Mucosa of rectum (tissue), 2 donors: Measurements from ENCODE around the gene LENG8.

Experiments
- H3K27ac ChIP-seq, 2 donors: one replicate each; pipeline ENCODE4 v1.7.0; 2013; ENCODE audit warnings: inconsistent platforms in 2 of 2, low read depth in 2 of 2, low read length in 2 of 2
- H3K27me3 ChIP-seq, 2 donors: one replicate each; pipeline ENCODE4 v1.7.0; 2013; ENCODE audit warnings: low read length in 2 of 2; ENCODE audit not compliant: control insufficient read depth in 2 of 2, insufficient read depth in 2 of 2
- H3K36me3 ChIP-seq, 2 donors: one replicate each; pipeline ENCODE4 v1.7.0; 2013; ENCODE audit warnings: low read length in 2 of 2; ENCODE audit not compliant: control insufficient read depth in 2 of 2, insufficient read depth in 2 of 2
- H3K4me1 ChIP-seq, 2 donors: one replicate each; pipeline ENCODE4 v1.7.0; 2013; ENCODE audit warnings: low read length in 2 of 2, mild to moderate bottlenecking in 1 of 2; ENCODE audit not compliant: control insufficient read depth in 2 of 2, insufficient read depth in 2 of 2
- H3K4me3 ChIP-seq, 2 donors: one replicate each; pipeline ENCODE4 v1.7.0; 2013; ENCODE audit warnings: low read length in 2 of 2
- H3K9ac ChIP-seq, 2 donors: one replicate each; pipeline ENCODE4 v1.7.0; 2013; ENCODE audit warnings: low read length in 2 of 2, low read depth in 1 of 2, mild to moderate bottlenecking in 1 of 2
- H3K9me3 ChIP-seq, 2 donors: one replicate each; pipeline ENCODE4 v1.7.0; 2013; ENCODE audit warnings: low read length in 2 of 2; ENCODE audit not compliant: control insufficient read depth in 2 of 2
- donor health status: healthy.
- donor health status: Normal muscosa, but diverticular disease.

LENG8 gene

DNA sequence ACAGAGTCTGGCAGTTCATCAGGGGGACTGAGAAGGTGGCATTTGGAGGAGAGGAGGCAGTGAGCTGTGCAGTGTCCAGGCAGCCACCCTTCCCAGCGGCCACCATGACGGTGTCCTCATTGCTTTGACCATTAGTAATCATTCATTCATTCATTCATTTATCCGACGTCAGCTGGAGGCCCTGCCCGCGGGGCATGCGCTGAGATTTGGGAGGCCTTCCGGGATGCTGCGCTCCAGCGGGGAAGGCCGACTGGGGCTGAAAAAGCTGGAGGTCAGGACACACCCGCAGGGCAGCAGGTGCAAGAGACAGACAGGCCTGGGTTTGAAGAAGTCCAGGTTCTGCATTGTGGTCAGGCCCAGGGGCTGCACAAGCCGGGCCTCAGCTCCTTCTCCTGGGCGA, 24.8 kb upstream of the LENG8 start:
- H3K27ac ChIP-seq: no peak overlapping the region
- H3K36me3 ChIP-seq: no peaks in the 10 kb centered on the region
- no peaks in the 10 kb centered on the region for H3K4me1 ChIP-seq
- no peak overlapping the region for H3K4me3 ChIP-seq
- H3K9ac ChIP-seq: no peak overlapping the region
- no peaks in the 10 kb centered on the region for H3K9me3 ChIP-seq
- H3K27me3 ChIP-seq: peaks cover 20 to 25% of the 10 kb centered on the region in 2 donors

DNA sequence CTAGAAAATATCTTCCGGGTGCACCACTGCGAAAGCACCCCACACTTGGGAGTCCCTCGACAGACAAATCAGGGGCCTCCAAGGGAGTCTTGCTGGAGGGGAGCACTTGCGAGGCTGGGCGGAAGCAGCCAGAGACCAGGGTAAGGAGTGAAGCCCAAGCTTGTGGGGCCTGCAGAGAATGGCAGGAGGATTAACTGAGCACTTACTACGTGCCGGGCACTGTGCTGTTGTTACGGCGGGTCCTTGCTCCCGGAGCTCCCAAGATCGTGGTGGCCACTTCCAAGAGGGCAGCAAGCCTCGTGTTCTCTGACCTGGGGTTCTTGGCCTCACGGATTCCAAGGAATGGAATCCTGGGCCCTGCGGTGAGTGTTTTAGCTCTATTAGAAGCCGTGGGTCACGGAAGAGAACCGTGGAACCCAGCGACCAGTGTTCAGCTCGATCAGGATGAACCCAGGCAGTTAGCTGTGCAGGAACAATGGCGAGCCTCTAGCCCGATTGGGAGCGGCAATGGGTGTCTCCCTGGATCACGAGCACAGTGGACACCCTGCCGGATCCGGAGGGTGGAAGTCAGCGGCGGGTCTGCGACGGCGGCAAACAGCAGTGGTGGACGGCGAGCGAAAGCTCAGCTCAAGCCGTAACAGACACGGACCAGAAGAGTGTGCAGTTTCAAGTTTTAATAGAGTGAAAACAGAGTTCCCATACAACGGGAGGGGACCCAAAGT, 24.2 kb upstream of the LENG8 start:
- H3K4me1 ChIP-seq: no peaks in the 10 kb centered on the region
- no peak overlapping the region for H3K4me3 ChIP-seq
- no peaks in the 10 kb centered on the region for H3K9me3 ChIP-seq
- H3K27ac ChIP-seq: no peak overlapping the region
- peaks cover 19 to 26% of the 10 kb centered on the region in 2 donors for H3K27me3 ChIP-seq
- no peaks in the 10 kb centered on the region for H3K36me3 ChIP-seq
- H3K9ac ChIP-seq: no peak overlapping the region

DNA sequence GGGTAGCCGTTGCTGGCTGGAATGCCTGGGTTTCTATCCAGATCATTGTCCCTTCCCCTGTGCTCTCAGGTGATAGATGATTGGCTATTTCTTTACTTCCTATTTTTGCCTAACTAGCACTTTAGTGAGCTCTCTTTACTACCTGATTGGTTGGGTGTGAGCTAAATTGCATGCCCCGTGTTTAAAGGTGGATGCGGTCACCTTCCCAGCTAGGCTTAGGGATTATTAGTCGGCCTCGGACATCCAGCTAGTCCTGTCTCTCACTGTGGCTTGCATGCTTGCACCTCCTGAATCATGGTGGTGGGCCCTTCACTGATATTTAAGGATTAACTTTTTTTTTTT, 23.6 kb upstream of the LENG8 start:
- H3K36me3 ChIP-seq: no peaks in the 10 kb centered on the region
- H3K4me3 ChIP-seq: no peak overlapping the region
- peaks cover 20 to 29% of the 10 kb centered on the region in 2 donors for H3K27me3 ChIP-seq
- H3K27ac ChIP-seq: no peak overlapping the region
- H3K9ac ChIP-seq: no peak overlapping the region
- no peaks in the 10 kb centered on the region for H3K4me1 ChIP-seq
- no peaks in the 10 kb centered on the region for H3K9me3 ChIP-seq

DNA sequence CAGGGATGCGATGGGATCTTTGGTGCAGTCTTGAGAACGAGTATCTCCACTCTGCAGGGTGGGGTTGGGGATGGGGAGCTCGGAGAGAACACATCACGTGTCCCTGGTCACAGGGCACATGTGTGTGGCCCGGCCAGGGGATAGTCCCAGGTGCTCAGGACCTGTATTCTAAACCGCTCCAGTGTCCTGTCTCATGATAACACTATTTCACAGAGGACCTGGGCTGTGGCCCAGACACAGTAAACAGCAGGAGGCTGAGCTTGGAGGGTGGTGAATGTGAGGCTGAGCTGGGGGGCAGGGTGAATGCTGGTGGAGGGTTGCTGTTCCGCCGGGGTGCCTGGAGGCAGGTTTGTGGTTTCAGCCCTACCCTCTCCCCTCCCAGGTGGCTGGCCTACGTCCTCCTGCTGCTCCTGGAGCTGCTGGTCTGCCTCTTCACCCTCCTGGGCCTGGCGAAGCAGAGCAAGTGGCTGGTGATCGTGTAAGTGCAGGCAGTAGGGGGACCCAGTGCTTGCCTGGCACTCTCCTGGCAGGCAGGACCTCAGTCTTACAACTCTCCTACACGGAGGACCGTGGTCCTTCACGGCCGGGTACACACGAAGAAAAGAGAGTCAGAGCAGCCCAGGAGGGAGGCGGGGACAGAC, 22.6 kb upstream of the LENG8 start:
- H3K27me3 ChIP-seq: peaks cover 21 to 26% of the 10 kb centered on the region in 2 donors
- H3K4me1 ChIP-seq: peaks cover 0 to 2% of the 10 kb centered on the region in 2 donors
- H3K9ac ChIP-seq: no peak overlapping the region
- H3K9me3 ChIP-seq: no peaks in the 10 kb centered on the region
- H3K27ac ChIP-seq: no peak overlapping the region
- H3K4me3 ChIP-seq: no peak overlapping the region
- no peaks in the 10 kb centered on the region for H3K36me3 ChIP-seq

DNA sequence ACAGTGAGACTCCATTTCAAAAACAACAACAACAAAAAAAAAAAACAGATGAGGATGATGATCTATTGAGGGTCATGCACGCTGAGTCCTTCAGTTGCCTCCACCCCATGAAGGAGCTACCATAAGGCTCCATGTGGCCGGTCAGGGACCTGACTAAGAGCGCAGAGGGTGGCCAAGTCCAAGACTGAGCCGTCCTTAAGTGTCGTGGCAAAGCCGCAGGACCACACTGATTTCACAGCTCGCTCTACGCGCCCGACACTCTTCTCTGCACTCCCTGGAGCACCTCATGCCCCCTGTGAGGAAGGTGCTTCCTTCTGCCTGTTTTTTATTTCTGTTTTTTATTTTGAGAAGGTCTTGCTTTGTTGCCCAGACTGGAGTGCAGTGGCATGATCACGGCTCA, 21.4 kb upstream of the LENG8 start:
- H3K27me3 ChIP-seq: peaks cover 21 to 30% of the 10 kb centered on the region in 2 donors
- H3K4me3 ChIP-seq: no peak overlapping the region
- H3K9me3 ChIP-seq: no peaks in the 10 kb centered on the region
- H3K36me3 ChIP-seq: no peaks in the 10 kb centered on the region
- no peak overlapping the region for H3K9ac ChIP-seq
- peaks cover 0 to 2% of the 10 kb centered on the region in 2 donors for H3K4me1 ChIP-seq
- H3K27ac ChIP-seq: no peak overlapping the region

DNA sequence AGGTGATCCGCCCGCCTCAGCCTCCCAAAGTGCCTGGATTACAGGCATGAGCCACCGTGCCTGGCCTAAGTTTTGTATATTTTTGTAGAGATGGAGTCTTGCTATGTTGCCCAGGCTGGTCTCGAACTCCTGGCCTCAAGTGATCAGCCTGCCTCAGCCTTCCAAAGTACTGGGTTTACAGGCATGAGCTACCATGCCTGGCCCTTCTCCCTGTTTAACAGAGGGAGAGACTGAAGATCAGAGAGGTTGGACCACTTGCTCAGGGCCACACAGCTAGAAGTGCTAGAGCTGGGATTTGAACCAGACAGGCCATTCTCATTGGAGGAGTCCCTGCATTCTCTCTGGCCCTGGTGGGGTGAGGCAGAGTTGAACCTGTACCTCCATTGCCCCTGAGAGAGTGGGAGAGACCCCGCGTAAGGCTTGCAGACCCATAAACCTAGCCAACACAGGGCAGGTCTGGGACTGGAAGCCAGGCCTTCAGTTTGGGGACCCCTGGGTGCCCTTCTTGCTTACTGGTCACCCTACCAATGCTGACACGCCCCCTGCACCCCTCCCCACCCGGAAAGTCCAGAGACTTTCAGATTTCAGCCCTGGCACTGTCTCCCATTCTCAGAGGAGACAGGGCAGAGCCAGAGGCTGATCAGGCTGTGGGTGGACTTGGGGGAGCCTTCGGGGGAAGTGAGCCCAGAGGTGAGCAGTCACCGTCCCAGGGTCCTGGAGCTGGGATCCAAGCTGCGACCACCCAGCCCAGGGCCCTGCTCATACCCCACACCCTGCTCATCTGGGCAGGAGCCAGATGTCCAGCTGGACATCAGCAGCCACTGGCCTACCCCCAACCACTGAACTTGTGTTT, 20.4 kb upstream of the LENG8 start:
- Histone ChIP-seq H3K4me3 (no peak overlapping the region), H3K9ac (no peak overlapping the region), H3K9me3 (no peaks in the 10 kb centered on the region), H3K27ac (no peak overlapping the region), H3K36me3 (no peaks in the 10 kb centered on the region), H3K27me3 (peaks cover 22 to 30% of the 10 kb centered on the region in 2 donors), H3K4me1 (peaks cover 0 to 2% of the 10 kb centered on the region in 2 donors)

DNA sequence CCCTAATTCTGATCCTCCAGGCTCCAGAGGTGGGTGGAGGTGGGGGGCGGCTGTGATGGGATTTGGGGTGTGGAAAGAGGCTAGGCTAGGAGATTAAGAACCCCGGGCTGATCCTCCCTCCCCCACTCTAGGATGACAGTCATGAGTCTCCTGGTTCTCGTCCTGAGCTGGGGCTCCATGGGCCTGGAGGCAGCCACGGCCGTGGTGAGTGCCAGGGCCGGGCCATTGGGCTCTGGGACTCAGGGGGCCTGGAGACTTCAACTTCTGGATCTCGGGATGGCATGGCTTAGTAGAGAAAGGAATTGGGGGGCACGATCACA, 19.9 kb upstream of the LENG8 start:
- no peak overlapping the region for H3K9ac ChIP-seq
- no peaks in the 10 kb centered on the region for H3K36me3 ChIP-seq
- peaks cover 28 to 30% of the 10 kb centered on the region in 2 donors for H3K27me3 ChIP-seq
- no peak overlapping the region for H3K4me3 ChIP-seq
- H3K9me3 ChIP-seq: no peaks in the 10 kb centered on the region
- no peak overlapping the region for H3K27ac ChIP-seq
- peaks cover 0 to 2% of the 10 kb centered on the region in 2 donors for H3K4me1 ChIP-seq

DNA sequence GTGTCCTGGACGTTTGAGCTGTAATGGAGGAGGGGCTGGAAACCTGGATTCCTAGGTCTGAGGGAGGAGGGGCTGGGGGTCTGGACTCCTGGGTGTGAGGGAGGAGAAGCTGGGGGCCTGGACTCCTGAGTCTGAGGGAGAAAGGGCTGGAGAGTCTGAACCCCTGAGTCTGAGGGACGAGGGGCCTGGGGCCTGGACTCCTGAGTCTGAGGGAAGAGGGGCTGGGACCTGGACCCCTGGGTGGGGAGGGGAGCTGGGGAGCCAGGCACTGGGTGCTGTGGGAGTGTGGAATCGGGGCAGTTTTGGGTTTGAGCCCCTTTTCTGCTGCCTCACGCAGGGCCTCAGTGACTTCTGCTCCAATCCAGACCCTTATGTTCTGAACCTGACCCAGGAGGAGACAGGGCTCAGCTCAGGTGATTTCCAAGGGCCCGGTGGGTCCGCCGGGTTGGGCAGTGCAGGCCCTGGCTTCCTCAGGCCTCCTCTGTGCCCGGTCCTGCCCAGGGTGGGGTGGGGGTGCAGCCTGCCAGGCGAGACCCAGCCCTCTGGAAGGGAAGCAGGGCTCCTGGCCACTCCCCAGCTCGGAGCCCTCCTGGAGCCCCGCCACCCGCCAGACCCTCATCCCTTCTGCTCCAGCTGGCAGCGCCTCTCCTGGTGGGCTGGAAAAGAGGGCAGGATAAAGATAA, 19.3 kb upstream of the LENG8 start:
- Histone ChIP-seq H3K27me3 (peaks cover 28 to 31% of the 10 kb centered on the region in 2 donors), H3K4me1 (peaks cover 0 to 2% of the 10 kb centered on the region in 2 donors), H3K4me3 (no peak overlapping the region), H3K36me3 (no peaks in the 10 kb centered on the region), H3K9me3 (no peaks in the 10 kb centered on the region), H3K9ac (no peak overlapping the region), H3K27ac (no peak overlapping the region)

DNA sequence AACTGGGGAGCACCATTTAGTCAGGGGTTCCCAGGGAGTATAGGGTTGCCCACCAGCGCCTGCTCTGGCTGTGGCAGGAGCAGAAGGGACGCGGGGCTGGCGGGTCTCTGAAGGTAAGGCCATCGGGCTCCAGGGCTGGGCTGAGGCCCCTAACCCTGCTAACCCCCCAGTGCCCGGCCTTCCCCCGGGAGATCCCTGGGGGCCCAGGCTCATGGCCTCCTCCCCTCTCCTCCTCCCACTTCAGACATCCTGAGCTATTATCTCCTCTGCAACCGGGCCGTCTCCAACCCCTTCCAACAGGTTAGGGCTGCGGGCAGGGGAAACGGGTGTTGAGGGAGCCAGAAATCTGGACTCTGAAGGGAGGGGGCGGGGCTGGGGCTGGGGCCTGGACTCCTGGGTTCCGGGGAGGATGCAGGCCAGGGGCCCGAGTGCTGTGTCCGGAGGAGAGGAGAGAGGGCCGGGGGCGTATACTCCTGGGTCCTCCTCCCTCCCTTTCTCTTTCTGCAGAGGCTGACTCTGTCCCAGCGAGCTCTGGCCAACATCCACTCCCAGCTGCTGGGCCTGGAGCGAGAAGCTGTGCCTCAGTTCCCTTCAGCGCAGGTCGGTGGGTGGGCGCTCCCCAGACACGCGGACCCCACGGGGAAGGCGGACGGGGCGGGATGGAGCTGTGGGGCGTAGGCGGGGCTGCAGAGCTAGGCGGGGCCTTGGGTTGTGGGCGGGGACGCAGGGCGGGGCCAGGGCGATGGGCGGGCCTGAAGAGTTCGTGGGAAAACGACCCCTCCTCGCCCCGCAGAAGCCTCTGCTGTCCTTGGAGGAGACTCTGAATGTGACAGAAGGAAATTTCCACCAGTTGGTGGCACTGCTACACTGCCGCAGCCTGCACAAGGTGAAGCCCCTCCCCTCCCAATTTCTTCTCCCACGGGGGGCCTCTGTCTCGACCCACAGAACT, 18.4 kb upstream of the LENG8 start:
- Histone ChIP-seq H3K4me1 (peaks cover 0 to 2% of the 10 kb centered on the region in 2 donors), H3K36me3 (no peaks in the 10 kb centered on the region), H3K9ac (no peak overlapping the region), H3K4me3 (peak overlapping the region; percentile 34 to 44), H3K27ac (no peak overlapping the region), H3K27me3 (peaks cover 28 to 33% of the 10 kb centered on the region in 2 donors), H3K9me3 (no peaks in the 10 kb centered on the region)
